Suppressor macrophage treated with lipopolysaccharide for 1 hour (primary cell): Measurements from ENCODE around the gene CDK2AP2.
A peak's percentile ranks its signal among the peaks of the same experiment; 100 is the strongest.
"Not testable (repeated sequence)": the region's sequence is repeated elsewhere in the genome, so short reads cannot be mapped to it uniquely, and the experiment has no call there.

Experiments
- DNase-seq, 3 donors: peaks; one replicate each; pipeline ENCODE4 v3.0.0-alpha.2; 2020 to 2022

CDK2AP2 gene

DNA sequence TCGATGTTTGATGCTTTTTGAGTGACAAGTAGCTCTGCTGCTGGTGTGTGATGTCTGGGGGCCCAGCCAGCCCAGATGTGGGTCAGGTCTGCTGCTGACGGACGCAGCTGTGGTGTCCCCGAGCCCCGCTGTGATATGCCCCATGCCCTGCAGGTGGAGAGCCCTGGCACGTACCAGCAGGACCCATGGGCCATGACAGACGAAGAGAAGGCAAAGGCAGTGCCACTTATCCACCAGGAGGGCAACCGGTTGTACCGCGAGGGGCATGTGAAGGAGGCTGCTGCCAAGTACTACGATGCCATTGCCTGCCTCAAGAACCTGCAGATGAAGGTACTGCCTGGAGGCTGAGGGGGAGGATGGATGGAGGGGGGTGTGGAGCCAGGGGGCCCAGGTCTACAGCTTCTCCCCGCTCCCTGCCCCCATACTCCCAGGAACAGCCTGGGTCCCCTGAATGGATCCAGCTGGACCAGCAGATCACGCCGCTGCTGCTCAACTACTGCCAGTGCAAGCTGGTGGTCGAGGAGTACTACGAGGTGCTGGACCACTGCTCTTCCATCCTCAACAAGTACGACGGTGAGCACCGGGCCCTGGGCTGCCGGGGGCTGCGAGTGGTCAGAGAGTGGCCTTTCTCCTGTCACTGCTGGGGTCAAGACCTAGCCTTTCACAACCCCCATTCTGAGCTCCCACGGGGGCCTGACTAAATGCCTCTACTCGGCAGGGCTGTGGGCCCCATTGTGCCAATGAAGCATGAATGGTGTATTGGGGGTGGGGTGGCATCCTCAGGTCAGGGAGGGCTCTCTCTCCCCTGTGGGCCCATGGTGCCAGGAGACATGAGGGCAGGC lies 17.9 kb downstream of the CDK2AP2 start:
- DNase-seq: no peak

GRCh38 chr11:67489203-67489884 lies 18.6 kb downstream of the CDK2AP2 start:
- DNase-seq: no peak

- DNase-seq: no peak
Measured at GRCh38 chr11:67486481-67487195, 21.3 kb downstream of the CDK2AP2 start.

DNA sequence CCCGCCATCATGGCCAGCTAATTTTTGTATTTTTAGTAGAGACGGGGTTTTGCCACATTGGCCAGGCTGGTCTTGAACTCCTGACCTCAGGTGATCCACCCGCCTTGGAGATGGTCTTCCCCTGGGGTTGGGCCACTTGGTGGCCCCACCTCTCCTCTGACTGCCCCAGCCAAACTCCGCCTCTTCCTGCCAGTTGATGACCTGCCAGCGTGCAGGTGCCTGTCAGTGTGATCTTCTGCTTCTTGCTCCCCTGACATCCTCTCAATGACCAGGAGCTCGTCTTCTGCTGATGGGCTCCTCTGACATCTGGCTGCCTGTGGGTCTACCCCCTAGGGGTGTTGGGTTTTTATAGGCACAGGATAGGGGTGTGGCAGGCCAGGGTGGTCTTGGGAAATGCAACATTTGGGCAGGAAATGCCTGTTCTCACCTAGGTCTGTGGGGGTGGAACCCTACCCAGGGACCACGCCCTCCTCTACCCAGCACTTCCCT lies 22.0 kb downstream of the CDK2AP2 start:
- not testable (repeated sequence) for DNase-seq

GRCh38 chr11:67484847-67485311 lies 23.1 kb downstream of the CDK2AP2 start:
- peak; percentile 69 to 76 (median 72) for DNase-seq

- DNase-seq: no peak
Measured at GRCh38 chr11:67483831-67484665, 23.9 kb downstream of the CDK2AP2 start.

GRCh38 chr11:67482827-67483798 lies 24.8 kb downstream of the CDK2AP2 start, which contains the start of gene AIP:
AIP (plus strand) TSS chr11:67483026; CDS start chr11:67483159, 133 bp downstream.
- peak; percentile 97 to 99 (median 99) for DNase-seq

- peak; percentile 49 to 76 (median 68) for DNase-seq
Measured at GRCh38 chr11:67482275-67482826, 25.6 kb downstream of the CDK2AP2 start.

- not testable (repeated sequence) for DNase-seq
Measured at GRCh38 chr11:67477344-67478050, 30.5 kb downstream of the CDK2AP2 start.

DNA sequence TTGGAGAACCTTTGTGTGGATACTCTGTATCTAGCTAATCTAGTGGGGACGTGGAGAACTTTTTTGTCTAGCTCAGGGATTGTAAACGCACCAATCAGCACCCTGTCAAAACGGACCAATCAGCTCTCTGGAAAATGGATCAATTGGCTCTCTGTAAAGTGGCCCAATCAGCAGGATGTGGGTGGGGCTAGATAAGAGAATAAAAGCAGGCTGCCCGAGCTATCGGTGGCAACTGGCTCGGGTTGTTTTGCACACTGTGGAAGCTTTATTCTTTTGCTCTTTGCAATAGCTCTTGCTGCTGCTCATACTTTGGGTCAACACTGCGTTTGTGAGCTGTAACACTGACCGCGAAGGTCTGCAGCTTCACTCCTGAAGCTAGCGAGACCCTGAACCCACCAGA lies 31.3 kb downstream of the CDK2AP2 start:
- not testable (repeated sequence) for DNase-seq

- DNase-seq: no peak
Measured at GRCh38 chr11:67472882-67473281, 35.1 kb downstream of the CDK2AP2 start.

DNA sequence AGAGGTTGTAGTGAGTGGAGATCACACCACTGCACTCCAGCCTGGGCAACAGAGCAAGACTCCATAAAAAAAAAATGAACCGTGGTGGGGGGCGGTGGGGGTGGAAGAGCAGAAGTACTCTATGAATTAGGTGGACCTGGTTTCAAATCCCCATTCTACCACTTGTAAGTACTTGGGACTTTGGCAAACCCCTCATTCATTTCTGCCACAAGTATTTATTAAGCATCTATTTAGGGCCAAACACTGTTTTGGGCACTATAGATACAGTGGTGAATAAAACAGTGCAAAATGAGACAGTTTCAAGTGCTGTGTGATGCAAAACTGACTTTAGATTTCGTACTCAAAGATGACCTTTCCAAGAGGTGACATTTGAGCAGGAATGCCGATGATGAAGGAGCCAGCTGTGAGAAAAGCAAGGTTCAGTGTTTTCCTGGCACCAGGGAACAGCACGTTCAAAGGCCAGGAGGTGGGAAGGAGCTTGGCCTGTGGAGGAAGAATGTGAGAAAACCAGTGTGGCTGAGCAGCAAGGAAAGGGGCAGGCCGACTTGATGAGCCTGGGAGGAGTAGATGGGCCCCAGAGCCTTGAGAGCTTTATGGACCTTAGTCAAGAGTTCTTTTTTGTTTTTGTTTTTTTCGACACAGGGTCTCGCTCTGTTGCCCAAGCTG lies 37.5 kb downstream of the CDK2AP2 start:
- DNase-seq: no peak

DNA sequence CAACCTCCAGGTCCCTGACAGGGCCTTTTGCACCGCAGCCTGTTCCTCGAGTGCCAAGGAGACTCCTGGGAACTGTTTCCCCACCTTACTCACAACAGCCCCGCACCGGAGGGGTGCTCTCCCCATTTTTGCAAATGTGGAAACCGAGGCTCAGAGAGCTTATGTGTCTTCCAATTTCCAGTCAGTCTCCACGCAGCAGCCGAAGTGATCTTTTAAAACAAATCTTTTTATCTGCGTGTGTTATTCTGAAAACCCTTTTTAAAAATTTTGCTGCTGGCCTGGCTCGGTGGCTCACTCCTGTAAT lies 38.5 kb downstream of the CDK2AP2 start:
- no peak for DNase-seq

GRCh38 chr11:67468759-67469507 lies 39.0 kb downstream of the CDK2AP2 start, which contains the start of gene TMEM134:
TMEM134 (minus strand) TSS chr11:67469251; CDS start chr11:67469192, 59 bp downstream.
- DNase-seq: peak; percentile 96 to 98 (median 97)

GRCh38 chr11:67468456-67468758 lies 39.6 kb downstream of the CDK2AP2 start:
- DNase-seq: no peak

DNA sequence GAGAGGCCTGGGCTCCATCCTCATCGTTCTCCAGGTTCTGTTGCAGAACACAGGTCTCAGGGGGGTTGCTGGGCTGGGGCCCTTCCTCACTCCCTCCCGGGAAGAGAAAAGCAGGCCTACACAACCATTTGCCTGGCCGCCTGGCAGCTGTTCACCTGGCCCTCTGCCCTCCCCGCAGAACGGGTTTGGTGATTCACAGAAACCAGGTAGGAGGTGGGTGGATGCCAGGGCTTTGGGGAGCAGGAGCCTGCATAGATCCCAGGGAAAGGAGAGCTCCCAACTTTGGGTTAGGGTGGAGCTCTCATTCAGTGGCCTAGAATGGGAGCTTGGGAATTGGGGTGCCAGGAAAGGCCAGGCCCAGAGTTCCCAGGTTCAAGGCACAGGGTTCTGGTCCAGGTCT lies 39.9 kb downstream of the CDK2AP2 start:
- DNase-seq: no peak

DNA sequence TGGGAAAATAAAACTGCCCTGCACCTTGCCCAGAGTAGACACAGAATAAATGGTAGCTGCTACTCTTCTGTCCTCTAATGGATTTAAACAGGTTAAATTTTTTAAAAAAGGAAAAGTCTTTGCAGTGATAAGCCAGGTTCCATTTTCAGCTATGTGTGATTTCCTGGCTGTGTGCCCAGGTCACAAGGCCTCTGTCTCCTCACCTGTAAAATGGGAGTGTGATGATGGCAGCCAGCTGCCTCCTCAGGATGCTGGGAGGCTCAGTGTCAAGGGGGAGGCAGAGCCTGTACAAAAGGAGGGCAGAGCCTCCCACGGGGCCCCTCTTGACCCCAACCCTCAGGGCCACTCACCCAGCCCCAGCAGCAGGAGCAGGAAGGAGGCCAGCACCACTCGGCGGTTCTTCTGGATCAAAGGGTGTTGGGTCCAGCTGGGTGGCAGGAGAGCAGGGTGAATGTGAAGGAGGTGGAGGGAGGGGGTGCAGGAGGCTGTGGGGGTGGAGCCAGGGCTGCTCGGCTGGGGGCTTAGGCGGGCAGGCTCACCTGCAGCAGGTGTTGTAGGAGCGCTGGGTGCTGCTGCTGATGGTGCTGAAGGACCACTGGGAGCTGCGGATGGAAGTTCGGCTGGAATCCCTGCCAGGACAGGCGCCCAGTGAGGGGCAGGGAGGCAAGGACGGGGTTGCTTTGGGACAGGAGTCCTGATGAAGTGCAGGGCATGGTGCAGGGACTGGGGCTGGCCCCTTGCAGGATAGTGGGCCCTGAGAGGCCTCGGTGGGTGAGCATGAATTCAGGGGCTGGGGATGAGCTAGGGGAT lies 40.8 kb downstream of the CDK2AP2 start:
- no peak for DNase-seq

DNA sequence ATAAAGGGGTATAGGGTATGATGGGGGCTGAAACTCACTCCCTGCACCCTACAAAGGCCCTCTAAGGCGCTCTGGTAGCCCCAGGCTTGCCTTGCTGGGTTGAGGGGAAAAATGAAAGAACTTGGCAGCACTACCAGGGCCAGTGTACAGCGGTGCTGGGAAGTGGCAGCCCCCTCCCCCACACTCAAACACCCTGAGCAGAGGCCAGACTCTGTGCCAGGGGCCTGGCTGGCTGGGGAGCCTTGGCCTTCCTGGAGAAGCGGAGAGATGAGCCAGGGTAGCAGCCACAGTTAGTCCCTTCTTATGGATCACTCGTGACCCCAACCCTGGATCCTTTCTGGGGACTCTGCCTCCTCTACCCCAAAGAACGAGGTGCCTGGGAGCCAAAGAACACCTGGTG lies 41.6 kb downstream of the CDK2AP2 start:
- DNase-seq: no peak
